ENCODE measurements around the gene UBA3.

Gene UBA3

DNA sequence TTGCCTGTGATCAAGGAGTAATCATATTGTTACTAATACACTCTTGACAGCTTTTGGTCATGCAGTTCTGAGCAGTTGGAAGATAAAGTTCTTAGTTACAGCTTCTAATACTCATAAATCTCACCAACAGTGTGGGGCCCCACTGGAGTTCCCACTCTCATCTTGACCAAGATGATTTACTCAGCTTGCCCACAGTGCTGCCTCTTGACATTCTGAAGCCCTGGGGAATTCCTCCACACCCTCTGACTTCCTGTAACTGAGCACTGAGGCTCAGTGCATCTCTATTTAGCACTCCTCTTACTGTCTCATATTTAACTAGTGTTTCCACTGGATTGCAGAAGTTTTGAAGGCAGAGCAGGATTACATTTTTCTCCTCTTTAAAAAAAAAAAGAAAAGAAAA lies 2.6 kb upstream of the UBA3 start:
- no peak for TF ChIP-seq TAF1 (IDR thresholded peaks at IDR 0.05; ENCODE audit: borderline replicate concordance, insufficient read depth, low read length)

- TF ChIP-seq, protein P1, sequence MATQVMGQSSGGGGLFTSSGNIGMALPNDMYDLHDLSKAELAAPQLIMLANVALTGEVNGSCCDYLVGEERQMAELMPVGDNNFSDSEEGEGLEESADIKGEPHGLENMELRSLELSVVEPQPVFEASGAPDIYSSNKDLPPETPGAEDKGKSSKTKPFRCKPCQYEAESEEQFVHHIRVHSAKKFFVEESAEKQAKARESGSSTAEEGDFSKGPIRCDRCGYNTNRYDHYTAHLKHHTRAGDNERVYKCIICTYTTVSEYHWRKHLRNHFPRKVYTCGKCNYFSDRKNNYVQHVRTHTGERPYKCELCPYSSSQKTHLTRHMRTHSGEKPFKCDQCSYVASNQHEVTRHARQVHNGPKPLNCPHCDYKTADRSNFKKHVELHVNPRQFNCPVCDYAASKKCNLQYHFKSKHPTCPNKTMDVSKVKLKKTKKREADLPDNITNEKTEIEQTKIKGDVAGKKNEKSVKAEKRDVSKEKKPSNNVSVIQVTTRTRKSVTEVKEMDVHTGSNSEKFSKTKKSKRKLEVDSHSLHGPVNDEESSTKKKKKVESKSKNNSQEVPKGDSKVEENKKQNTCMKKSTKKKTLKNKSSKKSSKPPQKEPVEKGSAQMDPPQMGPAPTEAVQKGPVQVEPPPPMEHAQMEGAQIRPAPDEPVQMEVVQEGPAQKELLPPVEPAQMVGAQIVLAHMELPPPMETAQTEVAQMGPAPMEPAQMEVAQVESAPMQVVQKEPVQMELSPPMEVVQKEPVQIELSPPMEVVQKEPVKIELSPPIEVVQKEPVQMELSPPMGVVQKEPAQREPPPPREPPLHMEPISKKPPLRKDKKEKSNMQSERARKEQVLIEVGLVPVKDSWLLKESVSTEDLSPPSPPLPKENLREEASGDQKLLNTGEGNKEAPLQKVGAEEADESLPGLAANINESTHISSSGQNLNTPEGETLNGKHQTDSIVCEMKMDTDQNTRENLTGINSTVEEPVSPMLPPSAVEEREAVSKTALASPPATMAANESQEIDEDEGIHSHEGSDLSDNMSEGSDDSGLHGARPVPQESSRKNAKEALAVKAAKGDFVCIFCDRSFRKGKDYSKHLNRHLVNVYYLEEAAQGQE (IDR thresholded peaks at IDR 0.05; ENCODE audit: insufficient read depth in 1 of 2, low read depth in 2 of 2, low read length in 2 of 2): no peak
- TF ChIP-seq TAF1 (IDR thresholded peaks at IDR 0.05; ENCODE audit: borderline replicate concordance, insufficient read depth, low read length) (no peak), FOXP2 (optimal IDR thresholded peaks at IDR 0.05; ENCODE audit: borderline replicate concordance, extremely low read depth, extremely low read length, insufficient read depth) (no peak), POLR2AphosphoS5 (IDR thresholded peaks at IDR 0.05; ENCODE audit: low read depth, low read length) (no peak), SIN3A (IDR thresholded peaks at IDR 0.05; ENCODE audit: borderline replicate concordance, insufficient read depth, low read length) (no peak)
These were observed 2.2 kb upstream of the UBA3 start for GRCh38 chr3:69082361-69082760.

DNA sequence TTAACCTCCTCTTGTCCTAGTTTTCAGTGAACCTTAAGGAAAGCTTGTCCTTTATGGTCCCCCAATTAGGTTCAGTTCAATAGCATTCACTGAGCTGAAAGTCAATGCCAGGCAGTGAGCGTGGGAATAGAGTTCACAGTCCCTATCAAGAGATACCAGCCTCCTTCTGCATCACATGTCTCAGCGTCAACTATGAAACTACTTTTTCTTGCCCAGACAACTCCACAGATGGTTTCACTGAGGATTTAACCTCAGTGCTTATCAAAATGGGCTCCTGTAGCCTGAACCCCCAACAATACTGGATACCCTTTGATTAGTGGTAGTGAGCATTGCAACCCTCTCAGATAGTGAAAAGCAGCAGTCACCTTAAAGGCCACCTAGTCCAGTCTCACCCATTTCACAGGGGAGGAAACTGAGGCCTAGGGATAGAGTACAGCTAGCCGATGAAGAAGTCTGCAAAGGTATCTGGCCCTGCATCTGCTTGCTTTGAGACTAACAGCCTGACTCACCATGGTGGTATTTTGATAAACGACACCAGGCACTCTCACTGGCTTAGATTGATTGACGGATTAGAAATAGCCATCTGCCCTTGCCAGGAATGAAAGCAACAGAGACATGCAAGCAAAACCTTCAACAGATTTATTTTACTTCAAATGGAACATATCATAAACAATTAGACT lies 1.6 kb upstream of the UBA3 start:
- TF ChIP-seq TAF1 (IDR thresholded peaks at IDR 0.05; ENCODE audit: borderline replicate concordance, insufficient read depth, low read length): no peak
- no peak for TF ChIP-seq FOXP2 (optimal IDR thresholded peaks at IDR 0.05; ENCODE audit: borderline replicate concordance, extremely low read depth, extremely low read length, insufficient read depth)
- no peak for TF ChIP-seq SIN3A (IDR thresholded peaks at IDR 0.05; ENCODE audit: borderline replicate concordance, insufficient read depth, low read length)
- TF ChIP-seq POLR2AphosphoS5 (IDR thresholded peaks at IDR 0.05; ENCODE audit: low read depth, low read length): no peak
- TF ChIP-seq, protein P1 (IDR thresholded peaks at IDR 0.05; ENCODE audit: insufficient read depth in 1 of 2, low read depth in 2 of 2, low read length in 2 of 2): no peak

GRCh38 chr3:69079269-69080159 lies 651 bp downstream of the UBA3 start:
- TF ChIP-seq SIN3A (IDR thresholded peaks at IDR 0.05; ENCODE audit: borderline replicate concordance, insufficient read depth, low read length) (no peak), TAF1 (IDR thresholded peaks at IDR 0.05; ENCODE audit: borderline replicate concordance, insufficient read depth, low read length) (no peak), POLR2AphosphoS5 (IDR thresholded peaks at IDR 0.05; ENCODE audit: low read depth, low read length) (no peak), FOXP2 (optimal IDR thresholded peaks at IDR 0.05; ENCODE audit: borderline replicate concordance, extremely low read depth, extremely low read length, insufficient read depth) (no peak)
- TF ChIP-seq, protein P1 (IDR thresholded peaks at IDR 0.05; ENCODE audit: insufficient read depth in 1 of 2, low read depth in 2 of 2, low read length in 2 of 2): no peak

- TF ChIP-seq SIN3A (IDR thresholded peaks at IDR 0.05; ENCODE audit: borderline replicate concordance, insufficient read depth, low read length): no peak
- no peak for TF ChIP-seq FOXP2 (optimal IDR thresholded peaks at IDR 0.05; ENCODE audit: borderline replicate concordance, extremely low read depth, extremely low read length, insufficient read depth)
- TF ChIP-seq, protein P1 (IDR thresholded peaks at IDR 0.05; ENCODE audit: insufficient read depth in 1 of 2, low read depth in 2 of 2, low read length in 2 of 2): no peak
- no peak for TF ChIP-seq POLR2AphosphoS5 (IDR thresholded peaks at IDR 0.05; ENCODE audit: low read depth, low read length)
- no peak for TF ChIP-seq TAF1 (IDR thresholded peaks at IDR 0.05; ENCODE audit: borderline replicate concordance, insufficient read depth, low read length)
These were observed 7.2 kb downstream of the UBA3 start for GRCh38 chr3:69072928-69073327.
